Urothelium cell line (cell line): ENCODE measurements around the gene FNDC11.
A peak's percentile ranks its signal among the peaks of the same experiment; 100 is the strongest.

Experiments used
- DNase-seq: peaks from one replicate; pipeline ENCODE4 v3.0.0; 2011; ENCODE audit warnings: low spot score, mixed read lengths
- FAIRE-seq: peaks from 2 replicates; lab custom pipeline; 2011; peaks lifted over from hg19 to GRCh38; lab: Jason Lieb, UNC

FNDC11 gene

DNA sequence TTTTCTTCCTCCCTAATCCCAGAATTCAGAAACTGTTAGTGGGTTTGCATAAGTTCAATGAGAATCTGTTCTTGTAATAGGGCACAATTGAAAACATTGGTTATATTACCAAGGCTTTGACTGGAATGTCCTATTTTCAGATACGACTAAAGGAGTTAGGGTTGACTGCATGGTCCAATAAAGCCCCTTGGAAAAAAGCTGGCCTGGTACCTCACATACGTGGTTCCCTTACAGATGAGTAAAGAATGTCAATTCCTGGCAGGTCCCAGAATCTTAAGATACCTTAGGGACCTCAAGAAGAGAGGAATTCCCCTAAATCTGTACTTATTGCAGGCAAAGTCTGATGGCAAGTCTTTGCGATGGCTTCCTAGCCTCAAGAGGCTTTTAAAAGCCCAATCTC is 28.8 kb upstream of the FNDC11 start:
- no peak for DNase-seq
- no peak for FAIRE-seq

DNA sequence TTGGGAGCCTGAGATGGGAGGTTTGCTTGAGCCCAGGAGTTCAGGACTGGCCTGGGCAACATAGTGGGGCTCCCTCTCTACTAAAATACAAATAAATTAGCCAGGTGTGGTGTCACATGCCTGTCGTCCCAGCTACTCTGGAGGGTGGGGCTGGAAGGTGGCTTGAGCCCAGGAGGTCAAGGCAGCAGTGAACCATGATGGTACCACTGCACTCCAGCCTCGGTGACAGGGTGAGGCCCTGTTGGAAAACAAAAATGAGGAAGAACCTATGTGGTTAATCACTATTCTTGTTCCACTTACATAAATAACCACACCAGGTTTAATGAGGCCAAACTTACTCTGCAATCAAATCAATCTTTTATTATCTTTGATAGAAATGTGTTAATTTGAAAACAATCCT is 28.0 kb upstream of the FNDC11 start:
- DNase-seq = no peak
- no peak for FAIRE-seq

DNA sequence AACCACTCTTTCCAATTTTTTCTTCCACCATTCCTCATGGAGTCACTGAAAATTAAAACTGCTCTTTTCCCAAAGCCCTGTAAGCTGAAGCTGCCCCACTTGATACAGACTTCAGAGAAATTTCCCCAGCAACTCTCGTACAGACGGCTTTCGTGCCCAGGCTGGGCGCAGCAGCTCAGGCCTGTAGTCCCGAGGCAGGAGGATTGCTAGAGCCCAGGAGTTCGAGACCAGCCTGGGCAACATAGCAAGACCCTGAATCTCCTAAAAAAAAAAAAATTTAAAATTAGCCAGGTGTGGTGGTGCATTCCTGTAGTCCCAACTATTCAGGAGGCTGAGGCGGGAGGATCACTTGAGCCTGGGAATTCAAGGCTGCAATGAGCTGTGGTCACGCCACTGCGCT is 26.8 kb upstream of the FNDC11 start:
- FAIRE-seq (no peak), DNase-seq (no peak)

DNA sequence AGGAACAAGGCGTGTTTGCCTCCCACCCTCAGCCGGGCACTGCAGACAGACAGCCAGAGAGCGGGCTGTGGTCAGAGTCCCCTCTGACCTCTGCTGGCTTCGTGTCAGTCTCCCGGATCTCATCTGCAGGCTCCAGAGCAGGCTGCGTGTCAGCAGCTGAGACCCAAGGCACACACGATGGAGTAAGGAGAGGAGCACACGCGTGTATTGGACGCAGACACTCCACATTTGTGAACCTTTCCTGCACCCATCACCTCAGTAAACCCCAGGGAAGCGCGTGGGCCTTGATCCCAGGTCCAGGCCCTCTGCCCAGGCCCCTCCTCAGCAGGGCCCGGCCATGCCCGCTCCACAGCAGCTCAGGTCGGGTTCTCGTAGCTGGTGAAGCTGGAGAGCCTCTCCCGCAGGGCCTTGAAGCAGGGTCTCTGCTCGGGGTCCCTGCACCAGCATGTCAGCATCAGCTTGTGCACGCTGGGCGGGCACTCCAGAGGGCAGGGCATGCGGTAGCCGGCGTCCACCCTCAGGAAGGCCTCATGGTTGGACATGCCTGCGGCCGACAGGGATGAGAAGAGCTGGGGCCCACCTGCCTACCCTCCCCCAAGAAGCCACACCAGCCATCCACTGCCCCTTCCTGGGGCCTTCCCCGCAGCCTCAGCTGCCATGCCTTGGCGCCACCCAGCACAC is 24.6 kb upstream of the FNDC11 start:
- FAIRE-seq (no peak), DNase-seq (no peak)

DNA sequence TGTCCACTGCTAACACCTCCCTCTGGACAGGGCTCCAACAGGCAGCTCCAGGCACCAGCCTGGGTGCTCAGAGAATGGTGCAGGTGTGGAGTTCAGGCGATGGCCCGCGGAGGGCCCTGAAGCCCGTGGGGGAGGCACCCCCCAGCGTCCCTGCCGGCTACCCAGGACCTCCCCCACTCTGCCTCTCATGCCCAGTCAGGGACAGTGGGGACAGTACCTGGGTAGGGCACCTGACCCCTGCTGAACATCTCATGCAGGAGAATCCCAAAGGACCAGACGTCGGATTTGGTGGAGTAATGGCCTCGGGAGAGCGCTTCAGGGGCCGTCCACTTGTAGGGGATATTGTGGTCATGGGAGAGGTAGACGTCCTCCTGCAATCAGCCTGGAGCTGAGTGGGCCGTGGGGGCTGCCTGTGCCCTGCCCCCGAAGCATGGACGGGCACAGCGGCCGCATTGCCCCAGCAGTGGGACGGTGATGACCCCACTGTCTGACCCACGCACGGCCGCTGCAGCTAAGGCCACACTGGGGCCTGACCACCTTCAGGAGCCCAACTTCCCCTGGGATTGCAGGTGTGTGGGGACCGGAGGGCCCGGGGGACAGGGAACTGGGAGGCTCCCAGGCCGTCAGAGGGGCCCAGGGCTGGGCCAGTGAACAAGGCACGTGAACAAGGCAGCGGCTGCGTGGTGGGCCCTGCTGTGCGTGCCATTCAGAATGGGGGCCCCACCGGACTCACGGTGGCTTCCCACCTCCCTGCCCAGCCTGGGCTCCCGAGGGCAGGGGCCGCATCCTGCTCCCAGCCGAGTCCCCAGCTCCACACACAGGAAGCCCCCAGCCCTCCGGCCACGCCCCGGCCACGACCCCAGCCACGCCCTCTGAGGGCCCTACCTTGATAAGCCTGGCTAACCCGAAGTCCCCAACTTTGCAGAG is 23.8 kb upstream of the FNDC11 start:
- FAIRE-seq (no peak), DNase-seq (no peak)

DNA sequence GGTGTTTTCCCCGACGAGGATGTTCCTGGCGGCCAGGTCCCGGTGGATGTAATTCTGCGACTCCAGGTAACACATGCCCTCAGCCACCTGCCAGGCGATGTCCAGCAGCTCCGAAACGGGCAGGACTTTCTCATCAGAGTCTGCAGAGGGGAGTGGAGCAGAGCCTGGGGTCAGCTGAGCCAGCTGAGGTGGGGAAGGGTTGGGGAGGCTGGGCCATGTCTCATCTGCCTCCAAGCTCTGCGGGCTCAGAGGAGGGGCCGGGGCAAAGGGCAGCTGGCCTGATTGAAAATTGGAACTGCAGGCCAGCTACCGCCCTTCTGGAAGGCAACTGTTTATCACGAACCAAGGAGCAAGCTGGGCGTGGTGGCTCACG is 23.2 kb upstream of the FNDC11 start:
- DNase-seq = no peak
- no peak for FAIRE-seq

DNA sequence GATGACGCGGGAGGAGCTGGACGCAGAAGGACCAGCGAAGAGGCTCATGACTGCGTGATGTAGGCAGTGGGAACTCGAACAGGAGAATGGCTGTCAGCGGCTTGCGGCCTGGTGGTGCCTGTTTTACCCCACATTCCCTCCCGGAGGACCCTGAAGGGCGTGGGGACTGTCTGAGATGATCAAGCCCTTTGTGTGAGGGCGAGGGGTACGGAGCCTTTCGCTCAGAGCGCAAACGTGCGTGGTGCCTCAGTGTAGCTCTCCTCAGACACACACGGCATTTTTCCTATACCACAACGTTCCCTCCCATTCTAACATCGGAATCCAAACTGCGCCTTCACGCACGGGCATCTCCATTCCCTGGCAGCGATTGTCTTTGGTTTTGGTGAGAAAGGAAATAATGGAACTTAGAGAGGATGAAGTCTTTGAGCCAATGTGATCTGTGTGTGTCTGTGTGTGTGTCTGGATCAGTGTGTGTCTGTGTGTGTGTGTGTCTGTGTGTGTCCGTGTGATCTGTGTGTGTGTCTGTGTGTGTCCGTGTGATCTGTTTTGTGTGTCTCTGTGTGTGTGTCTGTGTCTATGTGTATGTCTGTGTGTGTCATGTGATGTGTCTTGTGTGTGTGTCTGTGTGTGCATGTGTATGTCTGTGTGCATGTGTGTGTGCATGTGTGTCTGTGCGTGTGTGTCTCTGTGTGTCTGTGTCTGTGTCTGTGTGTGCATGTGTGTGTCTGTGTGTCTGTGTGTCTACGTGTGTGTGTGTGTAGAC is 22.1 kb upstream of the FNDC11 start:
- FAIRE-seq = peak; percentile 99
- DNase-seq = no peak

DNA sequence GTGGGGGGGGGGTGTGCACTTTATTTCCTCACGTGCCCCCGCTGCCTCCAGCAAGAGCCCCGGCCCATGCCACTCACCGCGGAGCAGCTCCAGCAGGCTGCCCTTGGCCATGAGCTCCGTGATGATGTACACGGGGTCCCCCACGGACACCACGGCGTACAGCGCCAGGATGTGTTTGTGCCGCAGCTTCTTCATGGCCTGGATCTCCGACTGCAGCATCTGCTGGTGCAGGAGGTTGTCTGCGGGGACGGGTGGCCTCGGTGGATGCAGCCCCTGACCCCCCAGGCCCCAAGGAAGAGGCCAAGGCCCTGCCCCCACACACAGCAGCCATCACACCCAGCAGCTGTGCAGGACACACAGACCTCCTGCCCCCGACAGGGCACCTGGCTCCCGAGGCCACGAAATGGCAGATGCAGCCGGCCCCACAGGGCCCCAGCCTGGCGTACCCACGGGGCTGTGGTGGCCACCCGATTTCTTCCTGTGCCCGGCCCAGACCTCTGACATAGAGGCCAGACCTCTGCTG is 21.4 kb upstream of the FNDC11 start:
- no peak for DNase-seq
- FAIRE-seq = no peak

DNA sequence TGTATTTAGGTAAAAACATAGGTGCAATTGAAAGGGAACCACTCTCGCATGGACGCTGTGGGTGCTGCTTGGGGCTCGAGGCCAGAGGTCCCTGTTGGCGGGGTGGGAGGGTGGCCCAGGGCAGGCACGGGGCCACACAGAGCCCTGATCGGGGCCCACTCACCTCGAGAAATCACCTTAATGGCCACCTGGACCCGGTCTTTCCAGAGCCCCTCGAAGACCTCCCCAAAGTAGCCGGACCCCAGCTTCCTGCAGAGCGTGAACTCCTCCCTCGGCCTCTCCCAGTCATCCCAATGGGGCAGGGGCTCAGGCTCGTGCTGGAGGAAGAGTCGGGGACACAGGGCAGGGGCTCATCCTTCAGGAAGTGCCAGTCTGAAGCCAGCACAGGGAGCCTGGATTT is 20.6 kb upstream of the FNDC11 start:
- DNase-seq = no peak
- FAIRE-seq = no peak

DNA sequence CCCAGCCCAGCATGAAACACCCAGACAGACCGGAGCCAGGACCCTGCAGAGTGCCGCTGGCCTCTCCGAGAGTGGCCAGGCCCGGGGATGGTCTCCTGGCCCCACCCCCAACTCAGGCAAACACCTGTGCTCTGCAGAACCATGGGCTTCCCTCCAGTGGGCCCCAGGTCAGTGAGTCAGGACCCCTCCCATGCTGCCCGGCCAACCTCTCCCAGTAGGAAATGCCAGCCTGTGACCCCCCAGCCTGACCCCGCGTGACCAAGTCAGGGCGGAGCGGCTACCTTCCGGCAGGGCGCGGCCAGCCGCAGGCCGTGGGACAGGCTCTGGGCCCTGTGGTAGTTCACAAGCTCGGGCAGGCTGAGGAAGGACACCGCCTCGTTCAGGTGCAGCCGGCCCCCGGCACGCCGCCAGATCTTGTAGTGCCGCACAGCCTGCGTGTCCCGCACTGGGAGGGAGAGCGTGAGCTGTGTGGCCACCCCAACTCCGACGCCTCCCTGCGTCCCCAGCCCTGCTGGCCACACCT is 20.0 kb upstream of the FNDC11 start:
- FAIRE-seq = no peak

DNA sequence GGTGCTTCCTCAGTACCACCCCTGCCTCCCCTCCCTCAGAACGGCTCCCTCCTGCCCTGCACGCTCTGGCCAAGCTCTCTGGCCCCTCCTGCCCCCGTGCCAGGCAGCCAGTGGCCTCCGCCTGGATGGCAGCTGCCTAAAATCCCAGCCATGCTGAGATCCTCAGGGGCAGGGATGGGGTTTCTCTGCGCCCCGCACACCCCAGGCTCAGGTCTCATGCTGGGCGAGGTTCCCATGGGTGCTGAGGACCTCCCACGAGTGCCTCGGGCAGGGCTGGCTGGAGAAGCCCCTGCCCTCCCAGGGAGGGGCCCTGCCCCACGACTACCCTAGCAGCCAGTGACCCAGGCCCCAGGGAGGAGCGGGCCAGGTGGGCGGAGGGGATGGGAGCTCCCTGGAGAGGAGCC is 19.5 kb upstream of the FNDC11 start:
- no peak for DNase-seq
- FAIRE-seq = no peak

More for the DNA sequence above, 20.0 kb upstream of the FNDC11 start:
- no peak for DNase-seq

DNA sequence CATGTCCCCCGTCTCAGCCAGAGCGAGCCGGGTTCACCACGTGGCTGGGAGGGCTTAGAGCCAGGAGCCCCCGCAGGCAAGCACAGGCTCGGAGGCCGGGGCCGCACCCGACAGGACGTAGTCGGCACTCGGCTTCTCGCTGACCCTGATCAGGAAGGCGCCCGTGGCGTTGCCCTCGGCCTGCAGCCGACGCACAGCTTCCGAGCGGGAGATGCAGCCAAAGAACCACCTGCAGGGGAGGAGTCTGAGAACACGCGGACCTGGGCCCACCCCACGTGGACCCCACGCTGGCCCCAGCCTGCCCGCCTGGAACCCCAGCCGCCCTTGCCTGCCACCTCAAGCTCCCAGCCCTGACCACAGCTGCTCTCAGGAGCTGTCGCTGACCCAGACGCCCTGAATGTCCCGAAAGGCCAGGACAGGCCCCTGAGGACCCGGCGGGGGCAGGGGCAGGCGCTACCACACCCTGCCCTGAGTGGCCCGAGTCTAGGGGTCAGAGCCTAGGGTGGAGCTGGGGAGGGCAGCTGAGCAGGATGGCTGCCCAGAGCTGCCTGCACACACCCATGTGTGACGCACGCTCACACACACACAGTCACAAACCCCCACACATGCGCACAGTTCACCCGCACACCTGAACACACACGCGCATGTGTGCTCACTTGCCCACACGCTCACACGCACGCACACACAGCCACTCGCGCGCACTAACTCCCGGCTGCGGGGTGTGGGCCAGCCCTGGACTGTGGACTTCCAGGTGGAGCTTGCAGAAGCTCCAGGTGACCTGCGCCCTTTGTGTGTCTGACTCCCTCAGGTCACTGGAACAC is 18.9 kb upstream of the FNDC11 start:
- no peak for FAIRE-seq
- no peak for DNase-seq

DNA sequence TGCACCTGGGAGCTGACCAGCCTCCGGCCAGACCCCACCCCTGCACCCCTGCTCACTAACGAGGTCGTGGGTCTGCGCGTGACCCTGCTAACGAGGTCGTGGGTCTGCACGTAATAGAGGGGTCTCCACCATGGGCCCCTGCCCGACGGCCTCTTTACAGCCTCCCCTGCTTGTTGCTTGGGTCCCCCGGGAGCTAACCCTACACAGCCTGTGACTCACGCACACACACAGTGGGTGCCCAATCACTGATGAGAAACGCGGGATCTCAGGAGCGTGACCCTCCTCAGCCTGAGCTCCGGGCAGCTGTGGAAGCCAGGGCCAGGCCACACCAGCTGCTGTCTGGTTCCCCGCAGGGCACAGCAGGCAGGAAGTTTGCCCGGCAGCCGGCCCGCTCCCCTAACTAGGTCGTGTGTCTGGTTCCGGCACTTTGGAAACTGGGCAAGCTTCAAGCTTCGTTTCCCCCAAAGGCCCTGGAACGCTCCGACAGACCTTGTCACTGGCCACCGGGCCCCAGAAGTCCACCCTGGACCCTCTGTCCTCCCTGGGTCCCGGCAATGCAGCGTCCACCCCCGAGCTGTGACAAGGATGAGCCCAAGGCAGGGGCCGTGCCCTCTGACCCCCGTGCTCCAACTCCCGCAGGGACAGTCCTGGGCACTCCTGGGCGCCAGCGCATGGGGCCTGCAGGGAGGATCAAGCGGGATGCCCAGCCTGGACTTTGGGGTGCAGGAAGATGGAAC is 17.6 kb upstream of the FNDC11 start:
- FAIRE-seq = no peak

DNA sequence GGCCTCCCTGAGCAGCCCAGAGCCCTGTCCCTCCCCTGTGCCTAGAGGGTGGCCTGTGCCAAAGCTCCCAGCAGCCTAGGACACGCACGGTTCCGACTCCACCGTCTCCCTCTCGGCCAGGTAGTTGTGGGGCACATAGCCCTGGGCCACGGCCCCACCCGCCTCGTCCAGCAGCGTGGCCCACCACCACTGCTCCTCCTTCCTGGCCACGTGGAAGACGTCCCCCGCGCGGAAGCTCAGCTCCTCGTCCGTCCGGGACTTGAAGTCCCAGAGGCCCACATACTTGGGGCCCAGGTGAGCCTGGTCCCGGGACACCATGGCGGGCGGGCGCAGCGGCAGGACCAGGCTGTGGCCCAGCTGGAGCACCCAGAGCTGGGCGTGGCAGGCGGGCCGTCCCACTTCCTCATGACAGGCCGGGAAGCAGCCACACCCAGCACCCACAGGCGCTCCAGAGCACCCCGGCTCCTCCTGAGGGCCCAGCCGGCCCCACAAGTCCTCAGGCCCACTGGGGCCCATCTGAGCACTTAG is 16.9 kb upstream of the FNDC11 start, which contains the start of gene PTK6:
Gene PTK6, minus strand, starts transcription at position 380 of the 528 bp plus-strand sequence. Its CDS starts 62 bp downstream, at position 318.
- FAIRE-seq = peak; percentile 90
- no peak for DNase-seq

More for the DNA sequence above, 17.6 kb upstream of the FNDC11 start:
- DNase-seq = no peak

DNA sequence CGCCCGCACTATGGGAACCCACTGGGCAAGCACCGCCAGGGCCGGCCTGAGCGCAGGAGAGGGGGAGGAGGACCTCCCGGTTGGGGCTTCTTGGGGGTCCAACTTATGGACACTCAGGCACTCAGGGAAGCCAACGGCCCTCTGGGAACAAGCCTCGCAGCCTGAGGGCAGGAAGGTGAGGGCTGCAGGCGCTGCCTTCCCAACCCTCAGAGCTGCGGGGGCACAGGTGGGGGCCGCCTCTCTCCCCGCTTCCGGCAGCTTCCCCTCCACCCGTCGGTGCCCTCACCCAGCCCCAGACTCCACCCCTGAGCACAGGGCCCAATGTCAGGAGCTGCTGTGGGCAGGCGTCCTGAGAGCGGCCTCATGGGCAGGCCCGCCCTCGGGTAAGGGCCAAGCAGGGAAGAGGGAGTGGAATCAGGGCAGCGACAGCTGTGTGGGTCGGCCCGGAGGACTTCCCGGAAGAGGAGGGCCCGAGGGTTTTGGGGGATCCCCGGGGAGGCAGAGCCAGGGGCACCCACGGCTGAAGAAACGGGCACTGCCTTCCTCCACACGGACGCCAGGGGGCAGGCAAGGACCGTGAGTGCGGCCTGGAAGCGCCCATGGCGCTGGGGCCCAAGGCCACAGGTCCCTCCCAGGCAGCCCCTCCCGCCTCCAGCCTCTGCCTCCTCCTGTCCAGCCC is 16.3 kb upstream of the FNDC11 start:
- peak; percentile 92 for FAIRE-seq

DNA sequence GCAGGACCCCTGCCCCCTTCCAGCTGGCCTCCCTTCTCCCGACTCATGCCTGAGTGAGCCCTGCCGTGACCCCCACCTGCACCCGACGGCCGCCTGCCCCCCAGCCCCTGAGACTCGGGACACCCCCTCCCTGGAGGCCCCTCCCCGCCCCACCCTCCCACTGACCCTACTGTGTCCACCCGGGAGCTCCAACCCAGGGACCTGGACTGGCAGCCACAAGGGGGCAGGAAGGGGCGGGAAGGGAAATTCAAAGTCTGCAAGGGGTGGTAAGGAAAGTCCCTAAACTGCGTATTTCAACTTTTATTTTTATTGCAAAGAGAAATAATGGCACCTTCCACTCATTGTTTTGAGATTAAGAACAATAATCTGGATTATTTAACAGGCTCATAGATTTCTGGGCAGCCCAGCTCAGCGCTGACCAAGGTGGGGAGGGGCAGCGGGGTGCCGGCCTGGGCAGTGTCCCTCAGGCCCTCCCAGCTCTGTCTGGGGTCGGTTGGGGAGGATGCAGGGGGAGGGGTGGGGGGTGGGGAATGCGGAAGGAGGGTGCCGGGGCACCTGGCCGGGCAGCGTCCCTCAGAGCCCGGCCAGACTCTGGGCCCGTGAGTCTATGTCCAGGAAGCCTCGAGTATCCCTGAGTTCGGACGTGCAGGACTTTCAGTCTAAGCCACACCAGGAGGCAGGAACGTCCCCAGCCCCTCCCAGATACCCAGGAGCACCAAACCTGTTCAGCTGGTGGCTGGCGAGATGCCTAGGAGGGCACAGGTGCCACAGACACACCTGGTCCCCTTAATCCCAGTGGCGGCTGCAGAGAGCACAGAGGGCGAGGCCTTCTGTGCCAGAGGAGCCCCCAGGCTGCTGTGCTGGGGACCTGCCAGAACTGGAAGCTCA is 15.5 kb upstream of the FNDC11 start:
- FAIRE-seq = no peak

More for the DNA sequence above, 16.3 kb upstream of the FNDC11 start:
- DNase-seq = peak; percentile 98

DNA sequence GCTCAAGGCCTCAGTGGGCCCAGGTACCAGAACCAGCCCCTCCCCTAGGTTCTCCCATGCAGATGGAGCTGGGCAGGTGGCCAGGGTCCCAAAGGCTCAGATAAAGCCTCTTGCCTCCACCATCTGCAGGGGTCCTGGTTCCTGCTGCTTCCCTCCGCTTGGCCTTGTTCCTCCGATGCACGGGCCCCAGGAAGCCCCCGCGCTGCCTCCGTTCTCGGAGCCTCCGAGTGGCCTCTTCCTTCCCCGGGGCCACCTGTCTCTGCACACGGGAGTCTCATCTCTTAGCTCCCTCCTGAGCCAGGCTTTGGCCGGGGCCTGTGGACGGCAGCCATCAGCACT is 14.9 kb upstream of the FNDC11 start:
- no peak for DNase-seq

More for the DNA sequence above, 15.5 kb upstream of the FNDC11 start:
- DNase-seq = peak; percentile 89

More for the DNA sequence above, 14.9 kb upstream of the FNDC11 start:
- FAIRE-seq = no peak
